GM21825 (cell line): ENCODE results near the gene DUSP14.
"Not testable (repeated sequence)": the region's sequence is repeated elsewhere in the genome, so short reads cannot be mapped to it uniquely, and the experiment has no call there.

Experiments
- ATAC-seq: cut with Tn5 transposase; IDR thresholded peaks from one replicate; pipeline ENCODE4 v1.9.1; 2021; ENCODE audit warnings: mild to moderate bottlenecking, moderate library complexity; ENCODE audit not compliant: unreplicated experiment

The DUSP14 gene

GRCh38 chr17:37483311-37484039 lies 6.2 kb upstream of the DUSP14 start:
- ATAC-seq: no peak

- no peak for ATAC-seq
These were observed 3.6 kb upstream of the DUSP14 start for GRCh38 chr17:37485938-37486570.

GRCh38 chr17:37488009-37488604 lies 1.6 kb upstream of the DUSP14 start:
- no peak for ATAC-seq

- peak; percentile 12 for ATAC-seq
These were observed 989 bp upstream of the DUSP14 start for GRCh38 chr17:37488607-37489196.

GRCh38 chr17:37490022-37490587 lies 414 bp downstream of the DUSP14 start:
- ATAC-seq: peak; percentile 54

GRCh38 chr17:37490638-37491614 lies 1.2 kb downstream of the DUSP14 start:
- no peak for ATAC-seq

- no peak for ATAC-seq
These were observed 2.5 kb downstream of the DUSP14 start for GRCh38 chr17:37492167-37492566.

- ATAC-seq: no peak
These were observed 3.7 kb downstream of the DUSP14 start for GRCh38 chr17:37493249-37494027.

- no peak for ATAC-seq
These were observed 4.7 kb downstream of the DUSP14 start for GRCh38 chr17:37494401-37494831.

- no peak for ATAC-seq
These were observed 5.3 kb downstream of the DUSP14 start for GRCh38 chr17:37494971-37495370.

- ATAC-seq: no peak
These were observed 10.7 kb downstream of the DUSP14 start for GRCh38 chr17:37500378-37500777.

GRCh38 chr17:37502009-37502936 lies 12.6 kb downstream of the DUSP14 start:
- ATAC-seq: no peak

- ATAC-seq: no peak
These were observed 13.5 kb downstream of the DUSP14 start for GRCh38 chr17:37503148-37503547.

GRCh38 chr17:37505333-37505732 lies 15.6 kb downstream of the DUSP14 start:
- no peak for ATAC-seq

GRCh38 chr17:37506678-37507077 lies 17.0 kb downstream of the DUSP14 start:
- ATAC-seq: no peak

GRCh38 chr17:37507111-37507510 lies 17.4 kb downstream of the DUSP14 start:
- ATAC-seq: no peak

- no peak for ATAC-seq
These were observed 20.4 kb downstream of the DUSP14 start for GRCh38 chr17:37510056-37510455.

GRCh38 chr17:37511642-37512041 lies 22.0 kb downstream of the DUSP14 start:
- not testable (repeated sequence) for ATAC-seq
